Stimulated activated CD8-positive, alpha-beta memory T cell treated with anti-CD3 and anti-CD28 coated beads, Interleukin-12 subunit alpha, Interleukin-12 subunit beta, amount 100 ng/mL, for 24 hours (primary cell): ENCODE measurements around the gene PHYHD1.

Experiments
- DNase-seq: peaks from one replicate; pipeline ENCODE4 v3.0.0-alpha.2; 2020; ENCODE audit errors: extremely low read depth

The PHYHD1 gene

GRCh38 chr9:128920381-128921058, at the start of gene PHYHD1:
Gene PHYHD1, plus strand, starts transcription at chr9:128920982. Its CDS starts 1,342 bp downstream, at chr9:128922324.
- no peak for DNase-seq

- no peak for DNase-seq
Observed at GRCh38 chr9:128877852-128878251, 42.9 kb upstream of the PHYHD1 start.

GRCh38 chr9:128881884-128882676, 38.7 kb upstream of the PHYHD1 start, which contains the start of the genes KYAT1 and LRRC8A:
Gene KYAT1, minus strand, starts transcription at chr9:128881950. Its CDS starts 36,545 bp downstream, at chr9:128845405.
Gene LRRC8A, plus strand, starts transcription at chr9:128882133. Its CDS starts 25,032 bp downstream, at chr9:128907165.
- peak; percentile 91 for DNase-seq

- no peak for DNase-seq
Observed at GRCh38 chr9:128882677-128883603, 37.8 kb upstream of the PHYHD1 start.

- no peak for DNase-seq
Observed at GRCh38 chr9:128884164-128884563, 36.6 kb upstream of the PHYHD1 start.

- DNase-seq: no peak
Observed at GRCh38 chr9:128885376-128885775, 35.4 kb upstream of the PHYHD1 start.

- DNase-seq: no peak
Observed at GRCh38 chr9:128885798-128886197, 35.0 kb upstream of the PHYHD1 start.

GRCh38 chr9:128886211-128886891, 34.4 kb upstream of the PHYHD1 start:
- no peak for DNase-seq

- no peak for DNase-seq
Observed at GRCh38 chr9:128887049-128887448, 33.7 kb upstream of the PHYHD1 start.

- no peak for DNase-seq
Observed at GRCh38 chr9:128887914-128888350, 32.9 kb upstream of the PHYHD1 start.

GRCh38 chr9:128891321-128892220, 29.2 kb upstream of the PHYHD1 start:
- no peak for DNase-seq

- no peak for DNase-seq
Observed at GRCh38 chr9:128892221-128892921, 28.4 kb upstream of the PHYHD1 start.

GRCh38 chr9:128893354-128893753, 27.4 kb upstream of the PHYHD1 start:
- DNase-seq: no peak

GRCh38 chr9:128894764-128895163, 26.0 kb upstream of the PHYHD1 start:
- no peak for DNase-seq

GRCh38 chr9:128895556-128895955, 25.2 kb upstream of the PHYHD1 start:
- no peak for DNase-seq

GRCh38 chr9:128898382-128898781, 22.4 kb upstream of the PHYHD1 start:
- DNase-seq: no peak

- no peak for DNase-seq
Observed at GRCh38 chr9:128898845-128899565, 21.8 kb upstream of the PHYHD1 start.

- DNase-seq: no peak
Observed at GRCh38 chr9:128899566-128900322, 21.0 kb upstream of the PHYHD1 start.
